T1000 (cell line): Measurements from ENCODE around the gene CENPA.
A peak's percentile ranks its signal among the peaks of the same experiment; 100 is the strongest.
"Not testable (repeated sequence)": the region's sequence is repeated elsewhere in the genome, so short reads cannot be mapped to it uniquely, and the experiment has no call there.

ENCODE experiments used
- DNase-seq: peaks from one replicate; lab custom pipeline; 2025; ENCODE audit warnings: mixed read lengths; lab: John Stamatoyannopoulos, UW

The CENPA gene

GRCh38 chr2:26760991-26761390 is 24.9 kb upstream of the CENPA start:
- not testable (repeated sequence) for DNase-seq

GRCh38 chr2:26763019-26763418 is 22.8 kb upstream of the CENPA start:
- DNase-seq = no peak

DNA sequence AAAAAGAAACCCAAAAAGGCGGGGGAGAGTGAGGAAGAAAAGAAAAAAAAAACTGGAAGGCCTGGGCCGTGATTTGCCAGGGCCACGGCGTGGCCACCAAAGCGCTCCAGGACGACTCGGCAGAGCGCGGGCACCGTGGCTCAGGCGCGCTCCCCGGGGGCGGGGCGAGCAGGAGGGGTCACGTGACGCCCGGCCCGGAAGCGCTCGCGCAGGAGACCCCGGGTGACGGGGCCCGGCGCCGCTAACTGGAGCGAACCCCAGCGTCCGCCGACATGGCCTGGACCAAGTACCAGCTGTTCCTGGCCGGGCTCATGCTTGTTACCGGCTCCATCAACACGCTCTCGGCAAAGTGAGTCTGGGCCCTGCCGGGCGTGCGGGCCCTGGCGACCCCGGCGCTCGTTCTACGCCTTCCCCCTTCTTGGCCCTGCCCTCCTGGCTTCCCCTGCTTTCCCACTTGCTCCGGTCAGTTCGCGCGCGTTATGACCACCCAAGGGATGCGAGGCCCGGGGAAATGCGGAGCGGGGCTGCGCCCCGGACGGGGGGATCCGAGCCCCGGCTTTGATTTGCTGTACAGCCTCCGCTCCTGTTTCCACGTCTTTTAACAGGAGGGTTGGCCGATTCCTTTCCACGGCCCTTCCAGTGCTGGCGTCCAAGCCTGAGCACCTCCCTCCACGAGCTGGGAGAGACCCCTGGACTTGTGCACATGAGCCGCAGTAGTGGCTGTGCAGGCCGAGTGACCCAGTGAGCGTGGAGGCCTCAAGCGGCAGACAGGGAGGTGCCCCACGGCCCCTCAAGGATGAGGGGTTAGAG is 21.6 kb upstream of the CENPA start, which contains the start of gene SLC35F6:
Gene SLC35F6, plus strand, starts transcription at position 207 of the 810 bp plus-strand sequence. Its CDS starts 66 bp downstream, at position 273.
- DNase-seq = peak; percentile 51

GRCh38 chr2:26764906-26765305 is 20.9 kb upstream of the CENPA start:
- DNase-seq = no peak

DNA sequence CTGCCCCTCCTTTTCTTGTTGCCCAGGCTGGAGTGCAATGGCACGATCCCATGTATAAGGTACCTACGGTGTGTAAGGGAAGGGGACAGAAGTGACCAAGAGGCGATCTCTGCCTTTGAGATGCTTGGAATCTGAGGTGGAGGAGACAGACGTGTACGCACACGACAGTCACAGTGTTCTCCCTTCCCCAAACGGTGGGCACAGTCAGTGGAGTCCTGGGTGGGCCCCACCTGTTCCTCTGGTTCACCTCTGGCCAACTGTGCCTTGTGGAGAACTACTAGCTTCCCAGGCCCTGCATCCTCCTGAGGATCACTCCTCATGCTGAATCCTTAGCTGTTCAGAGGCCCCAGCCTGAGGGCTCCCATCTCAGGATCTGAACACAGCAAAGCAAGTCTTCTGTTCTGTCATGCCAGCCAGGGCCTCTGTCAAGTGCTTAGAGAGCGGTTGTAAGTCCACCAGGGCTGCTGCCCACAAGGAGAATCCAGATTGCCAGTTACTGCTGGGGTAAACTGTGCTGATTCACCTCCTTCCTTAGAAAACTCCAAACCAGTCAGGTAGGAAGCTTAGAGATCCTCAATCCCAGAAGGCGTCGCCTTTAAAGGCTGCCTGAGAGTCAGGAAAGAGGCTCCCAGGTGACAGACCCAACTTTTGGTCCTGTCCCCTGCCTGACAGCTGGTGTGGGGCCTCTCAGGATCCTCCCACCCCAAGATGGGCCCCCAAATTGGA is 20.2 kb upstream of the CENPA start:
- no peak for DNase-seq

GRCh38 chr2:26767129-26767528 is 18.7 kb upstream of the CENPA start:
- DNase-seq = no peak

DNA sequence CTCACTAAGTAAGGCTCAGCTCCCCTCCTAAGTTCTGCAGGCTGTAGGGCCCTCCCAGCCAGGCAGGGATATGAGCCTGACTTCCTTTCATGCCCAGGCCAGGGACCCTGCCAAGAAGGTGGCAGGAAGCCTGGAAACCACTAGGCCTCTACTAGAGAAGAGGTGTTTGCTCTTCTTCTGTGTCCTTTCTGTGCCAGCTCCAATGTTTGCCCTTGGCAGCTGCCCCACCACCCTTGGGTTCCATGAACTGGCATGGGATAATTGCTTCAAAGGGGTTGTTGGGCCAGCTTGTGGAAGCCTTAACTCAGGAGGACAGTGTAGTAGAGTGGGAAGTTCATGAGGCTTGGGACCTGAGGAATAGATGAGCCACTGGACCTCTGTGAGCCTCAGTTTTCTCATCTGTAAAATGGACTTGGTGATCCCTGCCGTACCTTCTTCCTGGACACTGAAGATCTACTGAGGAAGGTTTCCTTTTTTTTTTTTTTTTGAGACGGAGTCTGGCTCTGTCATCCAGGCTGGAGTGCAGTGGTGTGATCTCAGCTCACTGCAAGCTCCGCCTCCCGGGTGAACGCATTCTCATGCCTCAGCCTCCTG is 17.9 kb upstream of the CENPA start:
- DNase-seq = no peak

- no peak for DNase-seq
Measured at GRCh38 chr2:26768759-26769088, 17.1 kb upstream of the CENPA start.

GRCh38 chr2:26769089-26769761 is 16.6 kb upstream of the CENPA start:
- DNase-seq = no peak

DNA sequence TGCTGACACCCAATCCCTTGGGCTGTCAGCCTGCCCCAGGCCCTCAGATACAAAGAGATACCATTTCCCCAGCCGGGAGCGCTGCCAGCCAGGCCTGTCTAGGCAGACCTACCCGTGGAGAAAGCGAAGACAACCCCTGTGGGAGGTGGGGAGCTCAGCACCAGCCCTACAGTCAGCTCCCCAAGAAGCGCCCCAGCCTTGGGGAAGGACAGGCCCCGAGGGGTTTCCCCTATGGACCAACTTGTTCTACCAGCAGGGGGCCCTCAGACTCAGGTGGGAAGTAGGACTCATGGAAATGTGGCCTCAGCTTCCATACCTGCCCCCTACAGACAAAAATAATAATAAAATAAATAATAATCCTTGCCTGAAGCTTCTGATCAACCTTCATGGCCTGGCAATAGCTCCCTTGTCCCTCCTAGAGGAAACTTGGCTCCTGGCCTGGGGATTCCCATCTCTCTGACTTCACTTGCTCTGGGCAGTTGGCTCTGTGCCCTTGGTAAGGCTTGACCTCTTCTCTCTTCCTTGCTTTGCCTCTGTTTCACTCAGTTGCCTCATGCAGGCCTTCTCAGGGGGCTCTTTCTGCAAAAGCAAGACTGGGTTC is 14.8 kb upstream of the CENPA start:
- peak; percentile 58 for DNase-seq

GRCh38 chr2:26772064-26773001 is 13.5 kb upstream of the CENPA start:
- DNase-seq = no peak

- DNase-seq = no peak
Measured at GRCh38 chr2:26776195-26776800, 9.6 kb upstream of the CENPA start.

DNA sequence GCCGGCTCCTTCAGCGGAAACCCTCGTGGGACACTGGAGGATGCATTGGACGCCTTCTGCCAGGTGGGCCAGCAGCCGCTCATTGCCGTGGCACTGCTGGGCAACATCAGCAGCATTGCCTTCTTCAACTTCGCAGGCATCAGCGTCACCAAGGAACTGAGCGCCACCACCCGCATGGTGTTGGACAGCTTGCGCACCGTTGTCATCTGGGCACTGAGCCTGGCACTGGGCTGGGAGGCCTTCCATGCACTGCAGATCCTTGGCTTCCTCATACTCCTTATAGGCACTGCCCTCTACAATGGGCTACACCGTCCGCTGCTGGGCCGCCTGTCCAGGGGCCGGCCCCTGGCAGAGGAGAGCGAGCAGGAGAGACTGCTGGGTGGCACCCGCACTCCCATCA is 7.8 kb upstream of the CENPA start:
- DNase-seq = no peak

DNA sequence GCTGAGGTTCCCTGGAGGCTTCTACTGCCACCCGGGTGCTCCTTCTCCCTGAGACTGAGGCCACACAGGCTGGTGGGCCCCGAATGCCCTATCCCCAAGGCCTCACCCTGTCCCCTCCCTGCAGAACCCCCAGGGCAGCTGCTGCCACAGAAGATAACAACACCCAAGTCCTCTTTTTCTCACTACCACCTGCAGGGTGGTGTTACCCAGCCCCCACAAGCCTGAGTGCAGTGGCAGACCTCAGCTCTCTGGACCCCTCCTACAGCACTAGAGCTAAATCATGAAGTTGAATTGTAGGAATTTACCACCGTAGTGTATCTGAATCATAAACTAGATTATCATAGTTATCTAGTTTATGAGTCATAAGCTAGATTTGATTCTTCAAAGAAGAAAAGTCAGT is 7.3 kb upstream of the CENPA start:
- no peak for DNase-seq

GRCh38 chr2:26780203-26780760 is 5.6 kb upstream of the CENPA start:
- DNase-seq = no peak

- no peak for DNase-seq
Measured at GRCh38 chr2:26782876-26783704, 2.8 kb upstream of the CENPA start.

GRCh38 chr2:26784570-26785234 is 1.2 kb upstream of the CENPA start:
- DNase-seq = no peak

DNA sequence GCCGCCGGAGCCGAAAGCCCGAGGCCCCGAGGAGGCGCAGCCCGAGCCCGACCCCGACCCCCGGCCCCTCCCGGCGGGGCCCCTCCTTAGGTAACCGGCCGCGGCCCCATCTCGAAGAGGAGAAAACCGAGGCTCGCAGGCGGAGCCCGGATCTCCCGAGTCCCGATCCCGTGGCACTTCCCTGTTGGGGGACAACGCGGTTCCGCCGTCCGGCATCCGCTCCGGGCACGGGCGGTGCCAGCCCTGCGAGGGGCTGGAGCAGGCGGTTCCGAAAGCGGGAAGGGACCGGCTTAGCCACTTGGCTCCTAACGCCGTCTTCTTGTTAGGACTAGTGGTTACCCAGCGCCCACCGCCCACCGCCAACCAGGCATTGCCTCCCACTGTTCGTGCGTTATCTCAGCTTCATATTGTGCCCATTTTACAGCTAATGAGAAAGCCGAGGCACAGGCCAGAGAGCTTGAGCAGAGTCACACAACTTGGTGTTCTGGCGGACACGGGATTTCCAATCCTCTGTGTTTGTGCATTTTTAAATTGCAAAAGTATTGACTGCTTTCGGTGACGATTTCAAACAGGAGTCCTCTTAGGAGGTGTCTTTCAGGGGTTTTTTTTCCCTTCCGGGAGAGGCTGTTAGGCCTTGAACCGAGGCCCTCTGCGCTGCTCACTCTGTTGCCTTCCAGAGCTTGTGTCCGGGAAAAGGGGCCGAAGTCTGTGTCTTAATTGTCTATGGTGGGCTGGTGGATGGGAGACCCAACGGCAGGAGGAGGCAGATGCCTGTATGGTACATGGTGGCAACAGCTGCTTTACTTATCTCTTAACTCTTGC is 562 bp downstream of the CENPA start:
- DNase-seq = no peak
